Ovary (tissue), 3 donors: ENCODE measurements around the gene BAZ2B.

Experiments
- CTCF ChIP-seq, 3 donors: fragments of 450-650 bp in 2 of 3; fragments of 200-600 bp in 1 of 3; IDR thresholded peaks; one replicate each; pipeline versions ENCODE4 v1.5.1 to v1.8.0; 2016 to 2022; ENCODE audit warnings: antibody characterized with exemption in 3 of 3, mild to moderate bottlenecking in 1 of 3
- EP300 ChIP-seq: sonication (generic); formaldehyde crosslinking; IDR thresholded peaks from one replicate; pipeline ENCODE4 v1.6.1; 2017; ENCODE audit warnings: antibody characterized with exemption
- donor health status: DM: no; HTN: no; CAD: no.

- TF ChIP-seq CTCF (IDR thresholded peaks at IDR 0.05): no peak
- no peak for TF ChIP-seq EP300
Measured at GRCh38 chr2:159651884-159652283, 35.5 kb upstream of the BAZ2B start.
